MM.1S (cell line): ENCODE measurements around the gene GUCA2B.

ENCODE experiments used
- CTCF ChIP-seq: fragments of 300-600 bp; sonication (generic); IDR thresholded peaks from 2 replicates; pipeline ENCODE4 v1.5.1; 2016; ENCODE audit warnings: antibody characterized with exemption, low read length, mixed read lengths
- EZH2 ChIP-seq: fragments of 300-600 bp; sonication (generic); optimal IDR thresholded peaks from 2 replicates; pipeline ENCODE3; 2017; ENCODE audit warnings: low read depth, mild to moderate bottlenecking, antibody characterized with exemption, low read length, mixed read lengths

GRCh38 chr1:42184616-42185015 is 31.4 kb downstream of the GUCA2B start:
- no peak for TF ChIP-seq EZH2
- no peak for TF ChIP-seq CTCF
